Kidney epithelial cell (primary cell): Measurements from ENCODE around the gene VPS33A. TPM values are rescaled to one million over a fixed set of nuclear protein-coding genes. Genes with fewer than 3 reads are reported as not detected.

ENCODE experiments used
- DNase-seq: peaks from one replicate; pipeline ENCODE4 v3.0.0-alpha.2; 2010; ENCODE audit warnings: low read depth
- H3K27me3 ChIP-seq: 2 replicates; pipeline ENCODE4 v1.6.0; 2011; ENCODE audit warnings: low read length; ENCODE audit not compliant: control insufficient read depth, insufficient read depth
- H3K36me3 ChIP-seq: 2 replicates; pipeline ENCODE4 v1.5.1; 2011; ENCODE audit warnings: low read length; ENCODE audit not compliant: control insufficient read depth, insufficient read depth
- H3K4me3 ChIP-seq: 2 replicates; pipeline ENCODE4 v1.5.1; 2011; ENCODE audit warnings: low read depth, mild to moderate bottlenecking, control low read depth, low read length
- total RNA-seq: library from RNA; depleted of rRNA; stranded (reverse); fragments of >200 nt; gene quantifications from 2 replicates; pipeline ENCODE4 v1.2.3, GENCODE V29; 2015
- TF ChIP-seq, protein P1 (sequence below): IDR thresholded peaks from 2 replicates; pipeline ENCODE4 v1.5.1; 2011; ENCODE audit warnings: mild to moderate bottlenecking, moderate library complexity, low read length, control low read depth, inconsistent platforms; ENCODE audit not compliant: insufficient read depth, poor library complexity, severe bottlenecking

The VPS33A gene
- total RNA-seq, 1 donor from 2014 or later = 26.3 TPM

DNA sequence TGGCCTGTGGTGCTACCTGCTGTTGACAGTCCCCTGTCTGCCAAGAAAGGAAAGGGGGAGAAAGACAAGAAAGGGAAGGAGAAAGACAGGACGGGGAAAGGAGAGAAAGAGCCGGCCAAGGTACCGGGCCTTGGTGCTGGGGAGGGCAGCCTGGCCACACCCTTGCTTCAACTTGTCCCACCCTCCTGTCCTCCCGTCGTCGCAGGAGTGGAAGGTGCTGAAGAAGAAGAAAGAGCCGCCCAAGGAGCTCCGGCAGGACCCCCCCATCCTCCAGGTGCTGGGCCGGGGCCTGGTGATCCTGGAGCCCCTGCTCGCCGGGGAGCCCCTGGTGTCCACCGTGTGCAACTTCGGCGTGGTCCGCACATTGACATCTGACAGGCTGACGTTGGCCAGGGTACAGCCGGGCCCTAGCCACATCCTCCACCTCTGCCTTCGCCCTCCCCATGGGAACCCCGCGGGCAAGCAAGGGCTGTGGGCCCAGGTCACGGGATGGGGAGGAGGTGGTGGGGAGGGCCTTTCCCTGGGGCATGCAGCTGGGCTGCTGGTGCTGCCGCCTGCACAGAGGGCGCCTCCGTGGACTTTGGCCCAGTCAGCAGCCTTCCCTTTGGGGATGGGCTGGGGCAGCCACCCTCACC, 65.6 kb downstream of the VPS33A start:
- Histone ChIP-seq H3K4me3 (no peak overlapping the region), H3K36me3 (no peaks in the 10 kb centered on the region), H3K27me3 (peaks cover 20% of the 10 kb centered on the region)
- TF ChIP-seq, protein P1, sequence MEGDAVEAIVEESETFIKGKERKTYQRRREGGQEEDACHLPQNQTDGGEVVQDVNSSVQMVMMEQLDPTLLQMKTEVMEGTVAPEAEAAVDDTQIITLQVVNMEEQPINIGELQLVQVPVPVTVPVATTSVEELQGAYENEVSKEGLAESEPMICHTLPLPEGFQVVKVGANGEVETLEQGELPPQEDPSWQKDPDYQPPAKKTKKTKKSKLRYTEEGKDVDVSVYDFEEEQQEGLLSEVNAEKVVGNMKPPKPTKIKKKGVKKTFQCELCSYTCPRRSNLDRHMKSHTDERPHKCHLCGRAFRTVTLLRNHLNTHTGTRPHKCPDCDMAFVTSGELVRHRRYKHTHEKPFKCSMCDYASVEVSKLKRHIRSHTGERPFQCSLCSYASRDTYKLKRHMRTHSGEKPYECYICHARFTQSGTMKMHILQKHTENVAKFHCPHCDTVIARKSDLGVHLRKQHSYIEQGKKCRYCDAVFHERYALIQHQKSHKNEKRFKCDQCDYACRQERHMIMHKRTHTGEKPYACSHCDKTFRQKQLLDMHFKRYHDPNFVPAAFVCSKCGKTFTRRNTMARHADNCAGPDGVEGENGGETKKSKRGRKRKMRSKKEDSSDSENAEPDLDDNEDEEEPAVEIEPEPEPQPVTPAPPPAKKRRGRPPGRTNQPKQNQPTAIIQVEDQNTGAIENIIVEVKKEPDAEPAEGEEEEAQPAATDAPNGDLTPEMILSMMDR = peak; percentile 9
- DNase-seq = no peak

DNA sequence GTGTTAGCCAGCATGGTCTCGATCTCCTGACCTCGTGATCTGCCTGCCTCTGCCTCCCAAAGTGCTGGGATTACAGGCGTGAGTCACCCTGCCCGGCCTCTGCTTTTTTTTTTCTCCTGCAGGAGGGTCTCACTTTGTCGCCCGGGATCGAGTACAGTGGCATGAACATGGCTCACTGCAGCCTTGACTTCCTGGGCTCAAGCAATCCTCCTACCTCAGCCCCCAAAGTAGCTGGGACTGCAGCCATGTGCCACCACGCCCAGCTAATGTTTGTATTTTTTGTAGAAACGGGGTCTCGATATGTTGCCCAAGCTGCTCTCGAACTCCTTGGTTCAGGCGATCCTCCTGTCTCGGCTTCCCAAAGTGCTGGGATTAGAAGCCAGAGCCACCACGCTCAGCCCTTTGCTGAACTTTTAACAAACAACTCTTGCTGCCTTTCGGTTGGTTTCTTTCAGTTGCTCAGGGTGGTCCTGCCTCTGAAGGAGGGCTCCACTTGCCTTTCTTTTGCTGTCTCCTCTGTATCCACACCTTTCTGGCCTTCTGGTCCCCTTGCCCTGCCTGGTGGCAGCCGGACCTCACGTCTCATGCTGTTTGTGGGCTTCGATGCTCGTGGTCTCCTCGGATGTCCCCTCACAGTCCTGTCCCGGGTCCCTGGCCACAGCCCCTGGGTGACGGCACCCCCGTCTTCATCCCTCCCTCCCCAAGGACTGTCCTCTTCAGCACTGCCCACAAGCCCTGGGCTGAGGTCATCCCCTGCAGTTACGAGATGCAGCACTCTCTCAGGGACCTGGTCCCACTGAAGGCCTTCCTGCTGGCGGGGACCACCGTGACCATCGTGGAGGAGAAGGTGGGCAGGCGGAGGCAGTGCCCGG, 66.6 kb downstream of the VPS33A start:
- DNase-seq = no peak
- TF ChIP-seq, protein P1 = no peak
- Histone ChIP-seq H3K36me3 (no peaks in the 10 kb centered on the region), H3K4me3 (no peak overlapping the region), H3K27me3 (peaks cover 11% of the 10 kb centered on the region)

DNA sequence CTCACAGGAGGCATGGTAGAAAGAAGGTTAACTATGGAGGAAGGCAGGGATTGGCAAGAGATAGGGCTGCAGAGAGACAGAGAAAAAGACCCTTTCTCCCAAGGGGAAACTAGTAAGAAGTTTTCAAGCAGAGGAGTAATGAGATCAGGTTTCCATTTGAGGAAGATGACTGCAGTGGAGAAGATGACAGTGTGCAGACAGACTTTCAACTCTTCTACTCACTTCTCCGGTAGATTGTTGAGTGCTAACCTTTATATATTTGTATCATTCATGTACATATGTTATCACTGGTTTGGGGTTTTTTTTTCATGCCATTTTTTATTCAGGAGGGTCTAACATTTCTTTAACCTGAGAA, 68.7 kb downstream of the VPS33A start:
- no peaks in the 10 kb centered on the region for H3K36me3 ChIP-seq
- no peaks in the 10 kb centered on the region for H3K27me3 ChIP-seq
- TF ChIP-seq, protein P1 = no peak
- no peak for DNase-seq
- H3K4me3 ChIP-seq = no peak overlapping the region

DNA sequence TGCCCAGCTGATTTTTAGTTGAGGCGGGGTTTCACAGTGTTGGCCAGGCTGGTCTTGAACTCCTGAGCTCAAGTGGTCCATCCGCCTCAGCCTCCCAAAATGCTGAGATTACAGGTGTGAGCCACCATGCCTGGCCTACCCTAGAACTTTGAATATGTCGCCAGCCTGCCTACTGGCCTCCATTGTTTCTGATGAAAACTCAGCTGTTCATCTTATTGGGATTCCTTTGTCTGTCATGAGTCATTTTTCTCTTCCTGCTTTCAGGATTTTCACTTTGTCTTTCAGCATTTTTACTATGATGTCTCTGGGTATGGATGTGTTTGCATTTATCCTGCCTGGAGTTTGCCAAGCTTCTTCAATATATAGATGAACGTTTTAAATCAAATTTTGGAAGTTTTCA, 70.9 kb downstream of the VPS33A start:
- no peak overlapping the region for H3K4me3 ChIP-seq
- TF ChIP-seq, protein P1 = no peak

DNA sequence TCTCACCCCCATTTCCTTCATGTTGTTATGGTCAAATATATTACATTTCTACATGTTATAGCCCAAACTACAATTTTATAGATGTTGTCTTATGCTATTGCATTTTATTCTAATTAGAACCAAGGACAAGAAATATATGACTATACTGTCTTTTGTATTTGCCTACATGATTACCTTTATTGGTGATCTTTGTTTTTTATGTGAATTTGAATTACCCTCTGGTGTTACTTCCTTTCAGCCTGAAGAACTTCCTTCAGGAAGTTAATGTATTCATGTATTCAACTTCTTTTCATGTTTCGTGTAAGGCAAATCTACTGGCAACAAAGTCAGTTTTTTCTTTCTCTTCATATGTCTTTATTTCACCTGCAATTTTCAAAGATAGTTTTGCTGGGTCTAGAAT, 71.5 kb downstream of the VPS33A start:
- TF ChIP-seq, protein P1 = no peak
- Histone ChIP-seq H3K36me3 (no peaks in the 10 kb centered on the region), H3K27me3 (no peaks in the 10 kb centered on the region), H3K4me3 (no peak overlapping the region)
- no peak for DNase-seq

More for the DNA sequence above, 70.9 kb downstream of the VPS33A start:
- H3K27me3 ChIP-seq = no peaks in the 10 kb centered on the region
- DNase-seq = no peak
- H3K36me3 ChIP-seq = no peaks in the 10 kb centered on the region
